Esophagus squamous epithelium (tissue), 5 donors: ENCODE data around the gene CHMP3. TPM values are rescaled to one million over a fixed set of nuclear protein-coding genes. Genes with fewer than 3 reads are reported as not detected.

ENCODE experiments used
- DNase-seq: peaks from one replicate; lab custom pipeline; 2025; lab: John Stamatoyannopoulos, UW
- H3K27ac ChIP-seq, 4 donors: fragments of 200-600 bp; sonication (generic); one replicate each; pipeline ENCODE4 v1.5.1; 2016 to 2019; ENCODE audit warnings: mild to moderate bottlenecking in 1 of 4
- H3K27me3 ChIP-seq, 4 donors: fragments of 200-600 bp; sonication (generic); 1 replicate in 3 of 4; 2 replicates in 1 of 4; pipeline versions ENCODE4 v1.5.1 to v1.6.0; 2017 to 2021; ENCODE audit warnings: antibody characterized with exemption in 1 of 4
- H3K36me3 ChIP-seq, 3 donors: fragments of 200-600 bp; sonication (generic); one replicate each; pipeline ENCODE4 v1.5.1; 2016 to 2019
- H3K4me1 ChIP-seq, 3 donors: fragments of 200-600 bp; sonication (generic); one replicate each; pipeline ENCODE4 v1.5.1; 2017 to 2019
- H3K4me3 ChIP-seq, 4 donors: fragments of 200-600 bp; sonication (generic); 1 replicate in 3 of 4; 2 replicates in 1 of 4; pipeline ENCODE4 v1.5.1; 2016 to 2019; ENCODE audit warnings: mild to moderate bottlenecking in 2 of 4, moderate library complexity in 1 of 4
- H3K9me3 ChIP-seq, 3 donors: fragments of 200-600 bp; sonication (generic); one replicate each; pipeline ENCODE4 v1.5.1; 2016 to 2019
- POLR2A ChIP-seq, 4 donors: fragments of 450-650 bp; IDR thresholded peaks; one replicate each; pipeline ENCODE4 v1.6.1; 2017; ENCODE audit warnings: antibody characterized with exemption in 4 of 4, mild to moderate bottlenecking in 4 of 4, moderate library complexity in 3 of 4
- WGBS, 2 donors: methylation state at CpG; one replicate each; pipeline ENCODE4 v1.1.5; 2018; 5-methylcytosine and 5-hydroxymethylcytosine counted together
- intact Hi-C: fragments of 100-400 bp; cut with DNase I; formaldehyde crosslinking; loops from one replicate; pipeline ENCODE4 v1.15.0; 2022
- total RNA-seq, 4 donors: library from RNA; depleted of rRNA; stranded (reverse); fragments of >200 nt; gene quantifications; one replicate each; pipeline ENCODE4 v1.1.0, GENCODE V29; 2016
- TF ChIP-seq, protein P1 (sequence below), 6 experiments: fragments of 450-650 bp in 4 of 6; fragments of 200-600 bp in 2 of 6; sonication (generic) in 2 of 6; IDR thresholded peaks; one replicate each; pipeline ENCODE4 v1.5.1; 2016 to 2019; ENCODE audit warnings: antibody characterized with exemption in 6 of 6, mild to moderate bottlenecking in 4 of 6, moderate library complexity in 4 of 6
- donor health status: DM: yes; HTN: yes; CAD: no.

The CHMP3 gene
- total RNA-seq = 100 to 1,000 TPM in 1 of 4 donors, 10 to 100 TPM in 3; 55.5 to 103 (median 65.5) TPM

DNA sequence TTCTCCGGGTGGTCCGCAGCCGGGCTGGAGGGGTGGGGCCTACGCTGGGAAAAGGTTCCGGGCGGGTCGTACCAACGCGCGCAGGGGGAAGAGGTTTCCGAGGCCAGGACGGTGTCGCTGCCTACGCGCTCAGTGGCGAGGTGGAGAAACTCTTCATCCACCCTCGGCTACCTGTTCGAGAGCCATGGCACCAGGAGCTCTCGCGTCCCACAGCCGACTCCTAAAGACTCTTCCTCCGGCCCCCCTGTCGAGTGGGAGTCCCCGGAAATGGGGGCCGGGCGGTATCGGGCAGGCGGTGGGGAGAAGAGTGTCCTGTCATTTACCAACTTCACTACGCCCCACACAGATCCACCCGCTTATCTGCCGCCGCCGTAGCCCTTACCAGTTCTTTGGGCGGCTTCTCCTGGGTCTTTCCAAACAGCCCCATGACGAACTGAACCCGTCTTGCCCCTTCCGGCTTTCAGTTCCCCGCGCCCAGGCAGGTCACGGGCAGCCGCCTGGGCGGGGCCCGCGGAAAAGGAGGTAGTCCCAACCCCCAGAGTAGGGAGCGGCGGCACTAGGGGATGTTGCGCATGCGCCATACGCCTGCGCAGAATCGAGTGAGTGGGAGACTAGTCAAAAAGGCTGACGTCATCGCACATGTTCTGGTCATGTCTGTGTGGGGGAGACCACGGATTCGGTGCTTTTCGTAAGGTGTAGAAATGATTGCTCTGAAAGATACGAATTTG, at the start of gene CHMP3:
Gene CHMP3, minus strand, starts transcription at position 522 of the 728 bp plus-strand sequence. Its CDS starts 95 bp downstream, at position 427.
- Histone ChIP-seq H3K36me3 (no peaks in the 10 kb centered on the region), H3K4me3 (peak within 1 kb of the TSS; percentile 68 to 97 (median 82)), H3K4me1 (peaks cover 4 to 35% (median 9%) of the 10 kb centered on the region in 3 donors), H3K27ac (peak within 1 kb of the TSS; percentile 97 to 100 (median 100)), H3K9me3 (no peaks in the 10 kb centered on the region), H3K27me3 (no peaks in the 10 kb centered on the region)
- intact Hi-C loops = no loop called here
- DNase-seq = peak; percentile 77
- TF ChIP-seq, protein P1, sequence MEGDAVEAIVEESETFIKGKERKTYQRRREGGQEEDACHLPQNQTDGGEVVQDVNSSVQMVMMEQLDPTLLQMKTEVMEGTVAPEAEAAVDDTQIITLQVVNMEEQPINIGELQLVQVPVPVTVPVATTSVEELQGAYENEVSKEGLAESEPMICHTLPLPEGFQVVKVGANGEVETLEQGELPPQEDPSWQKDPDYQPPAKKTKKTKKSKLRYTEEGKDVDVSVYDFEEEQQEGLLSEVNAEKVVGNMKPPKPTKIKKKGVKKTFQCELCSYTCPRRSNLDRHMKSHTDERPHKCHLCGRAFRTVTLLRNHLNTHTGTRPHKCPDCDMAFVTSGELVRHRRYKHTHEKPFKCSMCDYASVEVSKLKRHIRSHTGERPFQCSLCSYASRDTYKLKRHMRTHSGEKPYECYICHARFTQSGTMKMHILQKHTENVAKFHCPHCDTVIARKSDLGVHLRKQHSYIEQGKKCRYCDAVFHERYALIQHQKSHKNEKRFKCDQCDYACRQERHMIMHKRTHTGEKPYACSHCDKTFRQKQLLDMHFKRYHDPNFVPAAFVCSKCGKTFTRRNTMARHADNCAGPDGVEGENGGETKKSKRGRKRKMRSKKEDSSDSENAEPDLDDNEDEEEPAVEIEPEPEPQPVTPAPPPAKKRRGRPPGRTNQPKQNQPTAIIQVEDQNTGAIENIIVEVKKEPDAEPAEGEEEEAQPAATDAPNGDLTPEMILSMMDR (IDR thresholded peaks at IDR 0.05) = peak in 2 of 6 experiments; percentile 2 to 19
- TF ChIP-seq POLR2A (IDR thresholded peaks at IDR 0.05) = peak in 3 of 4 donors; percentile 65 to 81 (median 68)
- WGBS, 2 donors = 0 to 1% methylated on average over 18 to 25 of the region's 57 CpGs

DNA sequence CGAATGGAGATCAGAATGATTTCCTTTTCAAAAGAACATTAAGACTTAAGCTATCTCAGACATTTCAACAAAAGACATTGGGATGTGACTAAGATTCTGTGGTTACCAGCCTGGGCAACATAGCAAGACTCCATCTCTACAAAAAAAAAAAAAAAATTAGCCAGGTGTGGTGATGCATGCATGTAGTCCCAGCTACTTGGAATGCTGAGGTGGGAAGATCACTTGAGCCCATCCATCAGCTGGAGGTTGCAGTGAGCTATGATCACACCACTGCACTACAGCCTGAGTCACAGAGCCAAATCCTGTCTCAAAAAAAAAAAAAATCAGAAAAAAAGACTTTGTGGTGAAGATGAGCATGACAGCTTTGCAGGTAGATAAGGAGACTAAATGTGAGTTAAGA, 47.6 kb upstream of the CHMP3 start:
- H3K4me3 ChIP-seq = no peak overlapping the region
- intact Hi-C loops = no loop called here
- no peak for DNase-seq
- H3K27ac ChIP-seq = no peak overlapping the region
- H3K9me3 ChIP-seq = no peaks in the 10 kb centered on the region
- peaks cover 0 to 99% (median 10%) of the 10 kb centered on the region in 3 donors for H3K36me3 ChIP-seq
- no peaks in the 10 kb centered on the region for H3K27me3 ChIP-seq
- H3K4me1 ChIP-seq = no peaks in the 10 kb centered on the region
- TF ChIP-seq, protein P1 (IDR thresholded peaks at IDR 0.05) = no peak
- TF ChIP-seq POLR2A (IDR thresholded peaks at IDR 0.05) = no peak
- 75 to 77% methylated on average over 1 of the region's 1 CpG for WGBS, 2 donors

DNA sequence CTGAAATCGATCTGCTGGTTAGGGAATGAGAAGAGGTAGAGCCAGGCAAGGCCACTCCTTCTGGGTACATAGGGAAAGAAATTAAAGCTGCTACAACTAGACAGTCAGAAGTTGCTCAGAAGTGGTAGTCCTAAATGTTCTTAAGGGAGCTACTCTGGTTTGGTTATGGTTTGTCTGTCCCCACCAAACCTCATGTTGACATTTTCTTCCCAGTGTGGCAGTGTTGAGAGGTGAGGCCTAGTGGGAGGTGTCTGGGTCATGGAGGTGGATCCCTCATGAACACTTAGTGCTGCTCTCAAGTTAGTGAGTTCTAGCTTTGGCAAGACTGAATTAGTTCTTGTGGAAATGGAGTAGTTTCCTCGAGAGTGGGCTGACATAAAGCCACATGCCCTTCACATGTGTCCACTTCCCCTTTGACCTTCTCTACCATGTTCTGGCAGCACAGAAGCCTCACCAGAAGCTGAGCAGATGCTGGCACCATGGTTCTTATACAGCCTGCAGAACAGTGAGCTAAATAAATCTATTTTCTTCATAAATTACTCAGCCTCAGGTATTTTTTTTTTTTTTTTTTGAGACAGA, 45.7 kb upstream of the CHMP3 start:
- TF ChIP-seq, protein P1 (IDR thresholded peaks at IDR 0.05) = no peak
- no peak for TF ChIP-seq POLR2A (IDR thresholded peaks at IDR 0.05)
- peaks cover 4 to 99% (median 5%) of the 10 kb centered on the region in 3 donors for H3K36me3 ChIP-seq
- H3K4me1 ChIP-seq = no peaks in the 10 kb centered on the region
- intact Hi-C loops = no loop called here
- H3K27me3 ChIP-seq = no peaks in the 10 kb centered on the region
- no peaks in the 10 kb centered on the region for H3K9me3 ChIP-seq
- no peak overlapping the region for H3K4me3 ChIP-seq
- no peak for DNase-seq
- 62 to 88% methylated on average over 2 of the region's 2 CpGs for WGBS, 2 donors
- H3K27ac ChIP-seq = no peak overlapping the region

DNA sequence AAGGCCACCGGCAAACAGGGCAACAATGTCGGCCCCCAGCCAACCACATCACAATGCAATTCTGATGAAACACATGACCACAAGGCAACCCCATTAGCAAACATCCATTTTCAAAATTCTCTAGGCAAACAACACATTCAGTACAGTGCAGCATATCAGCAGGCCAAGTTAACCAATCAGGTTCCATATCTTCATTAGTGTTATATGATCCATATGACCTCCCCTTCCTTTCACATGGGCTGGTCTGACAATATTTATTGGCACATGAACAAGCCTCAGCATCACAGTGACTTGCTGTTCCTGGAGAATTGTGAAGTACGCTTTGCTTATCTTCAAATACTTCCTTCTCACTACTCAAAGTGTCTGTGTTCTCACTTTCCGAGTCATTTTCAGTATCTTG, 40.7 kb upstream of the CHMP3 start:
- Histone ChIP-seq H3K4me3 (no peak overlapping the region), H3K9me3 (no peaks in the 10 kb centered on the region), H3K27me3 (no peaks in the 10 kb centered on the region), H3K36me3 (peaks cover 0 to 61% (median 4%) of the 10 kb centered on the region in 3 donors), H3K27ac (no peak overlapping the region), H3K4me1 (peaks cover 0 to 5% (median 0%) of the 10 kb centered on the region in 3 donors)
- WGBS, 2 donors = 76 to 94% methylated on average over 4 of the region's 4 CpGs
- intact Hi-C loops = no loop called here
- TF ChIP-seq, protein P1 (IDR thresholded peaks at IDR 0.05) = no peak
- TF ChIP-seq POLR2A (IDR thresholded peaks at IDR 0.05) = no peak
- no peak for DNase-seq

DNA sequence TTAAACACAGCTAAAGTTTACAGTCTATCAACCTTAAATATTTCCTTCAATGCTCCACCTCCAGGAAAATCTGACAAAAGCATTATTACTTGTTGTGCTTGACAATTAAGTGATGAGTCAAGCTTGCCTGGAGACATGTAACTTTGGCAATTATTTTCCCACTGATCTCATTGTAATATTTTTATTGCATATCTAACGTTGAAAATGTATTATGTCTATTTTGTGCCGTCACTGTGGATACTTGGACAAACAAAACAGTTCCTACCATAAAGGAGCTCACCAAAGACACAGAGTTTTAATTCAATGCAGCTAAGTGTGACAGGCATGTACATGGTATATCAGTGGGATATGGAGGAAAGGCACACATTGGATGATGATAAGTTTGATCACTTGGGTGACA, 35.7 kb upstream of the CHMP3 start:
- intact Hi-C loops = no loop called here
- TF ChIP-seq POLR2A (IDR thresholded peaks at IDR 0.05) = no peak
- TF ChIP-seq, protein P1 (IDR thresholded peaks at IDR 0.05) = no peak
- Histone ChIP-seq H3K36me3 (peaks cover 0 to 12% (median 0%) of the 10 kb centered on the region in 3 donors), H3K27ac (no peak overlapping the region), H3K9me3 (no peaks in the 10 kb centered on the region), H3K27me3 (no peaks in the 10 kb centered on the region), H3K4me1 (peaks cover 0 to 9% (median 0%) of the 10 kb centered on the region in 3 donors), H3K4me3 (no peak overlapping the region)
- no peak for DNase-seq
- WGBS, 2 donors = 23 to 27% methylated on average over 2 of the region's 2 CpGs
